KMS-11 (cell line): ENCODE results near the gene NSD2.

Experiments used
- H2AFZ ChIP-seq: fragments of 200-600 bp; sonication (generic); 2 replicates; pipeline ENCODE4 v1.6.1; 2016; ENCODE audit warnings: antibody characterized with exemption, mixed run types, low read depth
- H3K27ac ChIP-seq: fragments of 200-600 bp; sonication (generic); 2 replicates; pipeline ENCODE4 v1.6.1; 2016; ENCODE audit warnings: mild to moderate bottlenecking, mixed run types
- H3K27me3 ChIP-seq: fragments of 200-600 bp; sonication (generic); 2 replicates; pipeline ENCODE4 v1.6.1; 2017; ENCODE audit warnings: mild to moderate bottlenecking, low read depth, mixed run types, moderate library complexity; ENCODE audit not compliant: insufficient read depth
- H3K36me3 ChIP-seq: fragments of 200-600 bp; sonication (generic); 2 replicates; pipeline ENCODE4 v1.6.1; 2017; ENCODE audit warnings: mild to moderate bottlenecking, mixed run types; ENCODE audit not compliant: insufficient read depth
- H3K4me1 ChIP-seq: fragments of 200-600 bp; sonication (generic); 2 replicates; pipeline ENCODE4 v1.6.1; 2016; ENCODE audit warnings: mild to moderate bottlenecking, low read depth, mixed run types; ENCODE audit not compliant: poor library complexity, severe bottlenecking
- H3K4me2 ChIP-seq: fragments of 200-600 bp; sonication (generic); 2 replicates; pipeline ENCODE4 v1.7.0; 2016; ENCODE audit warnings: mild to moderate bottlenecking, mixed run types
- H3K4me3 ChIP-seq: fragments of 200-600 bp; sonication (generic); IDR thresholded peaks from 2 replicates; pipeline ENCODE4 v1.6.1; 2017; ENCODE audit warnings: low read depth, low read length, mixed read lengths; ENCODE audit not compliant: insufficient read depth
- H3K79me2 ChIP-seq: fragments of 200-600 bp; sonication (generic); 2 replicates; pipeline ENCODE4 v1.6.1; 2016; ENCODE audit warnings: low read depth, mixed run types; ENCODE audit not compliant: insufficient read depth
- H3K9ac ChIP-seq: fragments of 200-600 bp; sonication (generic); 2 replicates; pipeline ENCODE4 v1.6.1; 2016; ENCODE audit warnings: mild to moderate bottlenecking, mixed run types
- H4K20me1 ChIP-seq: fragments of 200-600 bp; sonication (generic); 2 replicates; pipeline ENCODE4 v1.6.1; 2016; ENCODE audit warnings: mild to moderate bottlenecking, mixed run types; ENCODE audit not compliant: insufficient read depth
- CTCF ChIP-seq: fragments of 200-600 bp; sonication (generic); conservative IDR thresholded peaks from 2 replicates; pipeline ENCODE4 v1.6.1; 2017; ENCODE audit warnings: low read depth, mild to moderate bottlenecking, antibody characterized with exemption, low read length, moderate library complexity, mixed read lengths

The NSD2 gene

GRCh38 chr4:1824746-1825145, 46.4 kb upstream of the NSD2 start:
- H3K4me2 ChIP-seq = no peak overlapping the region
- H3K4me1 ChIP-seq = peaks cover 12% of the 10 kb centered on the region
- H4K20me1 ChIP-seq = no peaks in the 10 kb centered on the region
- H3K27me3 ChIP-seq = no peaks in the 10 kb centered on the region
- H3K79me2 ChIP-seq = no peaks in the 10 kb centered on the region
- no peak overlapping the region for H3K27ac ChIP-seq
- H3K36me3 ChIP-seq = no peaks in the 10 kb centered on the region
- H3K9ac ChIP-seq = no peak overlapping the region
- no peak for TF ChIP-seq CTCF
- no peak overlapping the region for H2AFZ ChIP-seq
- no peak overlapping the region for H3K4me3 ChIP-seq

- peaks cover 8% of the 10 kb centered on the region for H3K4me1 ChIP-seq
- no peaks in the 10 kb centered on the region for H4K20me1 ChIP-seq
- H3K79me2 ChIP-seq = no peaks in the 10 kb centered on the region
- no peak overlapping the region for H3K4me2 ChIP-seq
- H3K4me3 ChIP-seq = no peak overlapping the region
- no peak overlapping the region for H3K9ac ChIP-seq
- H3K36me3 ChIP-seq = no peaks in the 10 kb centered on the region
- no peak for TF ChIP-seq CTCF
- H3K27ac ChIP-seq = no peak overlapping the region
- no peaks in the 10 kb centered on the region for H3K27me3 ChIP-seq
- no peak overlapping the region for H2AFZ ChIP-seq
Measured at GRCh38 chr4:1825326-1825725, 45.9 kb upstream of the NSD2 start.

GRCh38 chr4:1826531-1827350, 44.5 kb upstream of the NSD2 start:
- no peaks in the 10 kb centered on the region for H4K20me1 ChIP-seq
- H3K27me3 ChIP-seq = no peaks in the 10 kb centered on the region
- H3K4me2 ChIP-seq = no peak overlapping the region
- no peaks in the 10 kb centered on the region for H3K79me2 ChIP-seq
- no peak for TF ChIP-seq CTCF
- H3K4me3 ChIP-seq = no peak overlapping the region
- no peak overlapping the region for H3K9ac ChIP-seq
- H2AFZ ChIP-seq = no peak overlapping the region
- no peak overlapping the region for H3K27ac ChIP-seq
- H3K4me1 ChIP-seq = no peaks in the 10 kb centered on the region
- H3K36me3 ChIP-seq = no peaks in the 10 kb centered on the region

- Histone ChIP-seq H3K79me2 (no peaks in the 10 kb centered on the region), H3K36me3 (no peaks in the 10 kb centered on the region), H4K20me1 (no peaks in the 10 kb centered on the region), H3K27me3 (no peaks in the 10 kb centered on the region), H2AFZ (no peak overlapping the region), H3K27ac (no peak overlapping the region), H3K4me1 (no peaks in the 10 kb centered on the region), H3K9ac (no peak overlapping the region), H3K4me2 (no peak overlapping the region), H3K4me3 (no peak overlapping the region)
- TF ChIP-seq CTCF = no peak
Measured at GRCh38 chr4:1830234-1830633, 41.0 kb upstream of the NSD2 start.
